ENCODE measurements around the gene NALF2.

DNA sequence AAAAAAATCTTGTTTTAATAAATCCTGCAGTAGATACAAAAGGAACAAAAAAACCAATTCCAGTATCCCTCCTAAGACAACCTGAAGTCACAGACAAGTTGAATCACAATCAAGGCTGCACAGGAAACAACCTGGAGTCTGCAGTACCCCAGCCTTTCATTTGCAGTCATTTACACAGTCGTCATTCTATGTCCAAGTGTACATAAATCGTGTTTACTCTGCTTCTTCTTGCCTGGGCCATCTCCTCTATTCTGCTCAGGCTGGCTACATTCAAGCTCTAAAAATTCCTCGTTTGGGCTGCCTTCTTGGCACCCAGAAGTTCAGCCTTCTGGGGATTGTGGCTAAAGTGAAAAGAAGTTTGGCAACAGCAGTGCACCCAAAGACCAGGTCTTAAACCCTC lies 37.8 kb downstream of the NALF2 start:
- TF ChIP-seq, protein P1, sequence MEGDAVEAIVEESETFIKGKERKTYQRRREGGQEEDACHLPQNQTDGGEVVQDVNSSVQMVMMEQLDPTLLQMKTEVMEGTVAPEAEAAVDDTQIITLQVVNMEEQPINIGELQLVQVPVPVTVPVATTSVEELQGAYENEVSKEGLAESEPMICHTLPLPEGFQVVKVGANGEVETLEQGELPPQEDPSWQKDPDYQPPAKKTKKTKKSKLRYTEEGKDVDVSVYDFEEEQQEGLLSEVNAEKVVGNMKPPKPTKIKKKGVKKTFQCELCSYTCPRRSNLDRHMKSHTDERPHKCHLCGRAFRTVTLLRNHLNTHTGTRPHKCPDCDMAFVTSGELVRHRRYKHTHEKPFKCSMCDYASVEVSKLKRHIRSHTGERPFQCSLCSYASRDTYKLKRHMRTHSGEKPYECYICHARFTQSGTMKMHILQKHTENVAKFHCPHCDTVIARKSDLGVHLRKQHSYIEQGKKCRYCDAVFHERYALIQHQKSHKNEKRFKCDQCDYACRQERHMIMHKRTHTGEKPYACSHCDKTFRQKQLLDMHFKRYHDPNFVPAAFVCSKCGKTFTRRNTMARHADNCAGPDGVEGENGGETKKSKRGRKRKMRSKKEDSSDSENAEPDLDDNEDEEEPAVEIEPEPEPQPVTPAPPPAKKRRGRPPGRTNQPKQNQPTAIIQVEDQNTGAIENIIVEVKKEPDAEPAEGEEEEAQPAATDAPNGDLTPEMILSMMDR (conservative IDR thresholded peaks at IDR 0.05), result no peak
- TF ChIP-seq EZH2 (IDR thresholded peaks at IDR 0.05; ENCODE audit: low read depth), result no peak

Data from PC-9 (cell line).